Aorta (tissue), 5 donors: ENCODE results near the gene PPP1R7. TPM values are rescaled to one million over a fixed set of nuclear protein-coding genes. Genes with fewer than 3 reads are reported as not detected.

Source experiments
- ATAC-seq: fragments of 200-7000 bp; cut with Tn5 transposase; one replicate; pipeline ENCODE4 v1.9.1; 2022; ENCODE audit warnings: moderate library complexity; ENCODE audit not compliant: low FRiP score
- DNase-seq, 2 donors: peaks; one replicate each; pipeline ENCODE4 v3.0.0-alpha.2; 2020
- H3K27ac ChIP-seq, 2 donors: one replicate each; pipeline ENCODE4 v1.5.1; 2013; ENCODE audit warnings: low read length in 2 of 2, mild to moderate bottlenecking in 2 of 2, moderate library complexity in 2 of 2, control low read depth in 1 of 2, inconsistent platforms in 1 of 2, low read depth in 1 of 2
- H3K27me3 ChIP-seq, 2 donors: one replicate each; pipeline ENCODE4 v1.6.1; 2013; ENCODE audit warnings: control low read depth in 1 of 2, low read length in 1 of 2, mild to moderate bottlenecking in 1 of 2, moderate library complexity in 1 of 2; ENCODE audit not compliant: insufficient read depth in 2 of 2, control insufficient read depth in 1 of 2
- H3K36me3 ChIP-seq, 2 donors: one replicate each; pipeline ENCODE4 v1.6.1; 2013; ENCODE audit warnings: control low read depth in 1 of 2, low read length in 1 of 2, mild to moderate bottlenecking in 1 of 2; ENCODE audit not compliant: insufficient read depth in 2 of 2, control insufficient read depth in 1 of 2
- H3K4me1 ChIP-seq, 2 donors: one replicate each; pipeline ENCODE4 v1.6.1; 2013; ENCODE audit warnings: low read length in 2 of 2, control low read depth in 1 of 2, mild to moderate bottlenecking in 1 of 2, moderate library complexity in 1 of 2; ENCODE audit not compliant: insufficient read depth in 2 of 2, control insufficient read depth in 1 of 2
- H3K4me3 ChIP-seq, 2 donors: one replicate each; pipeline ENCODE4 v1.5.1; 2013; ENCODE audit warnings: low read length in 2 of 2, control low read depth in 1 of 2, mild to moderate bottlenecking in 1 of 2
- H3K9me3 ChIP-seq: one replicate; pipeline ENCODE4 v1.6.1; 2013; ENCODE audit warnings: mild to moderate bottlenecking, low read length; ENCODE audit not compliant: control insufficient read depth
- WGBS, 2 donors: extraction: QIAGEN DNeasy Blood & Tissue Kit; methylation state at CpG; one replicate each; pipeline ENCODE4 v1.1.7; 2013; 5-methylcytosine and 5-hydroxymethylcytosine counted together
- intact Hi-C, 2 donors: fragments of 100-400 bp; cut with DNase I; formaldehyde crosslinking; loops; one replicate each; pipeline versions ENCODE4 v1.14.2 to v1.15.0; 2022
- polyA plus RNA-seq, 2 donors: library from polyadenylated mRNA; stranded (reverse); fragments of 200-250 nt; gene quantifications; one replicate each; pipeline ENCODE4 v1.2.3, GENCODE V29; 2013
- total RNA-seq, 2 donors: library from RNA; stranded (reverse); fragmentation: NEBNext Ultra II Directional; extraction: Animal tissue kit (Norgen Biotek cat#: 25700); gene quantifications; one replicate each; pipeline ENCODE4 v1.2.1, GENCODE V29; 2021
- donor health status: healthy with polysubstance abuse.
- donor health status: Bipolar disorder and iron deficiency.
- donor health status: DM: no; HTN: no; CAD: no.
- donor health status: DM: no; HTN: no; CAD: no.
- donor health status: DM: yes; HTN: yes; CAD: no.

The PPP1R7 gene
- total and polyA plus RNA-seq, 4 donors = 41.1 to 83.4 (median 60.1) TPM

DNA sequence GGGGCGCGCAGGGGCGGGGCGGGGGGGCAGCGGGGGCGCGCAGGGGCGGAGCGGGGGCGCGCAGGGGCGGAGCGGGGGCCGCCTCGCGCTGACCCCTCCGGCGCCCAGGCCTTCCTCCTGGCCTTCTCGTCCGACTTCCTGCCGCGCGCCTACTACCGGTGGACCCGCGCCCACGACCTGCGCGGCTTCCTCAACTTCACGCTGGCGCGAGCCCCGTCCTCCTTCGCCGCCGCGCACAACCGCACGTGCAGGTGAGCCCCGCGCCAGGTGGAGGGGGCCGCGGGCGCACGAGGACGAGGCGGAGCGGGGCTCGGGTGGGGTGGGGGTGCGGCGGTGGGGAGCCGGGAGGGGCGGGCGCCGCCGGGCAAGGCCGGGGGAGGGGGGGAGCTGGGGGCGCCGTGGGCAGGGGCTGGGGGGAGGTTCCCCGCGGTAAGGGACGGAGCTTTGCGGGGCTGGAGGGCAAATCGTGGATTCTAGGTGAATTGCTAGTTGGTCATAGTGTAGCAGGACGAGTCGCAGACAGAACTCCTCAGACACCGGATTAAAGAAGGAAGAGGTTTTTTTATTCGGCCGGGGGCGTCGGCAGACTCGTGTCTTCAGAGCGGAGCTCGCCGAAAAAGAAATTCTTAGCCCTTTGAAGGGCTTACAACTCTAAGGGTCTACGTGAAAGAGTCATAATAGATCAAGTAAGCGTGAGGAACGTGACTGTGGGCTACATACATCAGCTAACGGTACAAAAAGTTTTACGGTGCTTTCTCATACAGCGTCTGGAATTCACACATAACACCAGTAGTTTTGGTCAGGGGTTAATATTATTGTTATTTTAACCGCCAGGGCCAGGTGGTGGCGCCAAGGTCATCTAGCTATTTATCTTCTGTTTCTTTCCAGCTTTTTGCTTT, 68.1 kb downstream of the PPP1R7 start:
- WGBS, 2 donors = 1 to 2% methylated on average over 34 to 83 of the region's 83 CpGs
- peak overlapping the region; percentile 22 to 58 for H3K4me3 ChIP-seq
- intact Hi-C loops = no loop called here
- H3K27ac ChIP-seq = no peak overlapping the region
- DNase-seq = peak; percentile 72 to 85
- no peaks in the 10 kb centered on the region for H3K9me3 ChIP-seq
- no peak for ATAC-seq
- H3K4me1 ChIP-seq = no peaks in the 10 kb centered on the region
- no peaks in the 10 kb centered on the region for H3K36me3 ChIP-seq
- no peaks in the 10 kb centered on the region for H3K27me3 ChIP-seq

DNA sequence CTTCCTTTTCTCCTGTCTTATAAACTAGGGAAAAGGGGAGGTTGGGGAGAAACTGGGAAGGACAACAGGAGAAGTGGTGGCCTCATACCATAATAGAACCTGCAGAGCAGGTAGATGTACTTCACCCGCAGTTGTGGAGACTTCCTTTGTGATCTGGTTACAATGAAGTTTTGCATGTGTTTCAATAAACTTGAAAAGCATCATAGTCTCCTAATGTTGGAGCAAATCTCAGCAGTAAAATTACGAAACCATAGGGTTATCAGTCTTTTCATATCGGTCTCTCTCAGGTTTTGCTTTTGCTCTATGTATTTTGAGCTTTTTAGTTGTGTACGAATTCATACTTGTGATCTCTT, 68.7 kb downstream of the PPP1R7 start:
- WGBS, 2 donors = 50 to 55% methylated on average over 4 of the region's 4 CpGs
- Histone ChIP-seq H3K4me3 (no peak overlapping the region), H3K36me3 (no peaks in the 10 kb centered on the region), H3K27me3 (no peaks in the 10 kb centered on the region), H3K27ac (no peak overlapping the region), H3K9me3 (no peaks in the 10 kb centered on the region), H3K4me1 (no peaks in the 10 kb centered on the region)
- DNase-seq = no peak
- ATAC-seq = no peak
- intact Hi-C loops = no loop called here

DNA sequence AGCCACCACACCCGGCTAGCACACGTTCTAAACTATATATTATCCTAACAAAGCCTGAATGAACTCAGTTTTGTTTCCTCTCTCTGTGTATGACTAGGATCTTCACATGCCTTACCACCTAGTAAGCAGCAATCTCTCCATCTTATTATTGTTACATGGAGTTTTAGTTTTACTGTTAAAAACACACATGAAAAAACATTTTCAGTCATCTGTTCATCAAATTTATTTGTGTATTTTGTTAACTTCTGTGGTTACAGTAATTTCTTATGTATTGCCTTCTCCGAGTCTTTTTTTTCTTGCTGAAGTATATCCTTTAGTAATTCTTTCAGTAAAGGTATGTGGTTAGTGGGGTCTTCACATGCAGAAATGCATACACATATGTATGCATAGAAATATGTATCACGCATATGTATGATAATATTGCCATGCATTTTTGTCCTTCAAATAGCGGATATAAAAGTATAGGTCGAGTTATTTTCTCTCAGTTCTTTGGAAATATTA, 69.6 kb downstream of the PPP1R7 start:
- Histone ChIP-seq H3K4me3 (no peak overlapping the region), H3K9me3 (no peaks in the 10 kb centered on the region), H3K4me1 (no peaks in the 10 kb centered on the region), H3K27me3 (no peaks in the 10 kb centered on the region), H3K27ac (no peak overlapping the region), H3K36me3 (no peaks in the 10 kb centered on the region)
- ATAC-seq (no peak), DNase-seq (no peak)
- WGBS, 2 donors = 85 to 95% methylated on average over 6 of the region's 6 CpGs
- intact Hi-C loops = loop anchor here in 1 of 2 donors (10.0 kb wide), 1 partner anchor 365 kb away; no protein-coding TSS in a partner anchor

GRCh38 chr2:241223211-241224017, 73.1 kb downstream of the PPP1R7 start:
- Histone ChIP-seq H3K36me3 (peaks cover 4 to 7% of the 10 kb centered on the region in 2 donors), H3K4me1 (no peaks in the 10 kb centered on the region), H3K4me3 (no peak overlapping the region), H3K9me3 (no peaks in the 10 kb centered on the region), H3K27ac (no peak overlapping the region), H3K27me3 (no peaks in the 10 kb centered on the region)
- ATAC-seq (peak; percentile 33), DNase-seq (peak; percentile 42 to 68)
- intact Hi-C loops = loop anchor here in 1 of 2 donors (10.0 kb wide), 1 partner anchor 369 kb away; no protein-coding TSS in a partner anchor
- WGBS, 2 donors = 68 to 70% methylated on average over 23 of the region's 23 CpGs

- peak; percentile 7 for ATAC-seq
These were observed 74.0 kb downstream of the PPP1R7 start for GRCh38 chr2:241224018-241224850.

DNA sequence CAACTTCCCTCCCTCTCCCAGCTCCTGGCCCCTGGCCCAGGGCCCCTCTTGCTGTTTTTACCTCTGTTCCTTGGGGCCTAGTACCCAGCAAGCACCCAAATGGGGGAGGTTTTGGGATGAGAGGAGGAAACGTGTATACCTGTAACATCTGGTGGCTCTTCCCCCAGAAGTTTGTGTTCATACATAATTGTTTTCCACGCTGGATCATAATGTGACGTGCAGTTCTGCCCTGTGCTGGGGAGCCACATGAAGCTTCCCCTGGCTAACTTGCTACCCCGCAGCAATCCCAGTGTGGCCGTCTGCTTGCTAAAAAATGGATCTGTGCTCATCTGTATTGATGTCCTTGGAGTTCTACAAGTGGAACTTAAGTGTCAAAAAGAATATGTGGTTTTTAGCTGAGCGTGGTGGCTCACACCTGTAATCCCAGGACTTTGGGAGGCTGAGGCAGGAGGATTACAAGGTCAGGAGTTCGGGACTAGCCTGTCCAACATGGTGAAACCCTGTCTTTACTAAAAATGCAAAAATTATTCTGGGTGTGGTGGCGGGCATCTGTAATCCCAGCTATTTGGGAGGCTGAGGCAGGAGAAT, 74.7 kb downstream of the PPP1R7 start:
- H3K27ac ChIP-seq = no peak overlapping the region
- intact Hi-C loops = loop anchor here in 1 of 2 donors (10.0 kb wide), 1 partner anchor 370 kb away; no protein-coding TSS in a partner anchor
- ATAC-seq = no peak
- DNase-seq = peak in 1 of 2 donors; percentile 24
- no peaks in the 10 kb centered on the region for H3K9me3 ChIP-seq
- 76 to 85% methylated on average over 8 of the region's 8 CpGs for WGBS, 2 donors
- no peak overlapping the region for H3K4me3 ChIP-seq
- H3K36me3 ChIP-seq = peaks cover 4 to 11% of the 10 kb centered on the region in 2 donors
- no peaks in the 10 kb centered on the region for H3K27me3 ChIP-seq
- no peaks in the 10 kb centered on the region for H3K4me1 ChIP-seq

More at GRCh38 chr2:241224018-241224850, 74.0 kb downstream of the PPP1R7 start:
- Histone ChIP-seq H3K4me3 (no peak overlapping the region), H3K4me1 (no peaks in the 10 kb centered on the region), H3K27me3 (no peaks in the 10 kb centered on the region), H3K36me3 (peaks cover 4 to 9% of the 10 kb centered on the region in 2 donors), H3K9me3 (no peaks in the 10 kb centered on the region), H3K27ac (no peak overlapping the region)
- 40 to 42% methylated on average over 25 to 26 of the region's 26 CpGs for WGBS, 2 donors
- DNase-seq = peak; percentile 50 to 77
- intact Hi-C loops = loop anchor here in 1 of 2 donors (10.0 kb wide), 1 partner anchor 369 kb away; no protein-coding TSS in a partner anchor

- ATAC-seq = no peak
- DNase-seq = peak; percentile 23 to 63
- 90 to 91% methylated on average over 16 of the region's 16 CpGs for WGBS, 2 donors
- intact Hi-C loops = loop anchor here in 1 of 2 donors (10.0 kb wide), 1 partner anchor 371 kb away; no protein-coding TSS in a partner anchor
- H3K4me1 ChIP-seq = no peaks in the 10 kb centered on the region
- H3K4me3 ChIP-seq = no peak overlapping the region
- H3K27ac ChIP-seq = no peak overlapping the region
- no peaks in the 10 kb centered on the region for H3K27me3 ChIP-seq
- H3K9me3 ChIP-seq = no peaks in the 10 kb centered on the region
- peaks cover 4 to 16% of the 10 kb centered on the region in 2 donors for H3K36me3 ChIP-seq
These were observed 75.3 kb downstream of the PPP1R7 start for GRCh38 chr2:241225545-241225944.
